Prostate gland (tissue), 2 donors: ENCODE data around the gene ALK. TPM values are rescaled to one million over a fixed set of nuclear protein-coding genes. Genes with fewer than 3 reads are reported as not detected.

Experiments
- DNase-seq: peaks from one replicate; pipeline ENCODE4 v3.0.0-alpha.2; 2019; ENCODE audit warnings: low spot score
- H3K27ac ChIP-seq, 2 donors: fragments of 200-600 bp; sonication (generic); 2 replicates each; pipeline ENCODE4 v1.5.1; 2017 to 2019
- H3K27me3 ChIP-seq: fragments of 200-600 bp; sonication (generic); replicated peaks from 2 replicates; pipeline ENCODE4 v1.5.1; 2019; ENCODE audit not compliant: insufficient read depth
- H3K36me3 ChIP-seq, 2 donors: fragments of 200-600 bp; sonication (generic); 1 replicate in 1 of 2; 2 replicates in 1 of 2; pipeline versions ENCODE4 v1.5.1 to v1.8.1; 2017 to 2019
- H3K4me1 ChIP-seq: fragments of 200-600 bp; sonication (generic); replicated peaks from 2 replicates; pipeline ENCODE4 v1.5.1; 2019
- H3K4me3 ChIP-seq, 2 donors: fragments of 200-600 bp; sonication (generic); 2 replicates each; pipeline ENCODE4 v1.5.1; 2017 to 2019
- H3K9me3 ChIP-seq: fragments of 200-600 bp; sonication (generic); 2 replicates; pipeline ENCODE4 v1.5.1; 2017
- CTCF ChIP-seq, 4 experiments: fragments of 200-600 bp in 2 of 4; fragments of 450-650 bp in 2 of 4; sonication (generic) in 2 of 4; IDR thresholded peaks; 1 replicate in 3 of 4; 2 replicates in 1 of 4; pipeline ENCODE4 v1.5.1; 2016 to 2019; ENCODE audit warnings: antibody characterized with exemption in 4 of 4, mild to moderate bottlenecking in 2 of 4, moderate library complexity in 2 of 4
- POLR2A ChIP-seq: fragments of 450-650 bp; IDR thresholded peaks from one replicate; pipeline ENCODE4 v1.6.1; 2016; ENCODE audit warnings: antibody characterized with exemption, mild to moderate bottlenecking
- POLR2AphosphoS5 ChIP-seq: sonication (generic); formaldehyde crosslinking; IDR thresholded peaks from one replicate; pipeline ENCODE4 v1.6.1; 2017; ENCODE audit warnings: antibody characterized with exemption
- WGBS: methylation state at CpG from one replicate; pipeline ENCODE4 v1.1.5; 2018; 5-methylcytosine and 5-hydroxymethylcytosine counted together
- intact Hi-C: fragments of 100-400 bp; cut with DNase I; formaldehyde crosslinking; loops from one replicate; pipeline ENCODE4 v1.14.2; 2022
- total RNA-seq, 2 donors: library from RNA; depleted of rRNA; stranded (reverse); fragments of >200 nt; gene quantifications; one replicate each; pipeline ENCODE4 v1.1.0, GENCODE V29; 2016

Gene ALK
- total RNA-seq, 2 donors from 2014 or later = 0.14 to 1.2 TPM

- intact Hi-C loops = no loop called here
These were observed 487.5 kb downstream of the ALK start for GRCh38 chr2:29433920-29434319.

GRCh38 chr2:29433128-29433527 lies 488.3 kb downstream of the ALK start:
- no peak overlapping the region for H3K27ac ChIP-seq
- TF ChIP-seq POLR2AphosphoS5 (no peak), POLR2A (no peak), CTCF (IDR thresholded peaks at IDR 0.05) (no peak)
- WGBS = 91% methylated on average over 2 of the region's 2 CpGs
- no peaks in the 10 kb centered on the region for H3K9me3 ChIP-seq
- intact Hi-C loops = no loop called here
- H3K27me3 ChIP-seq = no peaks in the 10 kb centered on the region
- no peaks in the 10 kb centered on the region for H3K4me1 ChIP-seq
- no peaks in the 10 kb centered on the region for H3K36me3 ChIP-seq
- no peak for DNase-seq
- H3K4me3 ChIP-seq = no peak overlapping the region

More at GRCh38 chr2:29433920-29434319, 487.5 kb downstream of the ALK start:
- no peak for TF ChIP-seq CTCF (IDR thresholded peaks at IDR 0.05)
- no peak for TF ChIP-seq POLR2AphosphoS5
- no peak for TF ChIP-seq POLR2A
- no peak overlapping the region for H3K4me3 ChIP-seq
- H3K4me1 ChIP-seq = no peaks in the 10 kb centered on the region
- no peaks in the 10 kb centered on the region for H3K36me3 ChIP-seq
- no peaks in the 10 kb centered on the region for H3K9me3 ChIP-seq
- H3K27me3 ChIP-seq = no peaks in the 10 kb centered on the region
- WGBS = 97% methylated on average over 3 of the region's 3 CpGs
- DNase-seq = no peak
- H3K27ac ChIP-seq = no peak overlapping the region

- TF ChIP-seq POLR2A (no peak), POLR2AphosphoS5 (no peak), CTCF (IDR thresholded peaks at IDR 0.05) (no peak)
- Histone ChIP-seq H3K27me3 (no peaks in the 10 kb centered on the region), H3K27ac (no peak overlapping the region), H3K36me3 (no peaks in the 10 kb centered on the region), H3K4me3 (no peak overlapping the region), H3K9me3 (no peaks in the 10 kb centered on the region), H3K4me1 (no peaks in the 10 kb centered on the region)
- WGBS = 100% methylated on average over 1 of the region's 1 CpG
- intact Hi-C loops = no loop called here
- no peak for DNase-seq
These were observed 489.9 kb downstream of the ALK start for GRCh38 chr2:29431485-29431884.

- H3K4me3 ChIP-seq = no peak overlapping the region
- intact Hi-C loops = no loop called here
- no peaks in the 10 kb centered on the region for H3K9me3 ChIP-seq
- no peak for DNase-seq
- H3K27me3 ChIP-seq = no peaks in the 10 kb centered on the region
- TF ChIP-seq CTCF (IDR thresholded peaks at IDR 0.05) (no peak), POLR2AphosphoS5 (no peak), POLR2A (no peak)
- H3K36me3 ChIP-seq = no peaks in the 10 kb centered on the region
- H3K4me1 ChIP-seq = no peaks in the 10 kb centered on the region
- H3K27ac ChIP-seq = no peak overlapping the region
- WGBS = 39% methylated on average over 4 of the region's 4 CpGs
These were observed 490.8 kb downstream of the ALK start for GRCh38 chr2:29430382-29431112.

GRCh38 chr2:29426354-29426753 lies 495.0 kb downstream of the ALK start:
- Histone ChIP-seq H3K4me3 (no peak overlapping the region), H3K27me3 (no peaks in the 10 kb centered on the region), H3K4me1 (no peaks in the 10 kb centered on the region), H3K9me3 (no peaks in the 10 kb centered on the region), H3K36me3 (no peaks in the 10 kb centered on the region), H3K27ac (no peak overlapping the region)
- TF ChIP-seq POLR2A = no peak
- no peak for TF ChIP-seq CTCF (IDR thresholded peaks at IDR 0.05)
- TF ChIP-seq POLR2AphosphoS5 = no peak
- no peak for DNase-seq
- intact Hi-C loops = no loop called here
